SK-N-SH (cell line): ENCODE data around the gene SEPTIN10. TPM values are rescaled to one million over a fixed set of nuclear protein-coding genes. Genes with fewer than 3 reads are reported as not detected.

Experiments used
- CTCF ChIA-PET: fragments of 300-600, 350-600 bp; formaldehyde crosslinking; extraction: SDS; loops from one replicate; lab custom pipeline; 2021; lab: Yijun Ruan, JAX
- POLR2A ChIA-PET: fragments of 350-600 bp; sonication (Branson Sonifier 250); formaldehyde crosslinking; extraction: SDS; loops from one replicate; lab custom pipeline; 2020; ENCODE audit warnings: antibody characterized with exemption, inconsistent platforms; lab: Yijun Ruan, JAX
- DNase-seq: peaks from one replicate; pipeline ENCODE4 v3.0.0; 2012
- H2AFZ ChIP-seq: fragments of 200-600 bp; sonication (generic); 2 replicates; pipeline ENCODE4 v1.8.1; 2016; ENCODE audit warnings: antibody characterized with exemption, mild to moderate bottlenecking, low read depth
- H3F3A ChIP-seq: fragments of 200-600 bp; sonication (generic); replicated peaks from 2 replicates; pipeline ENCODE3; 2016; ENCODE audit warnings: antibody characterized with exemption, mild to moderate bottlenecking; ENCODE audit not compliant: insufficient read depth
- H3K27ac ChIP-seq, 2 experiments: fragments of 200-500 bp in 1 of 2; fragments of 200-600 bp in 1 of 2; sonication (Bioruptor generic) in 1 of 2; sonication (generic), shearing (Covaris generic) in 1 of 2; 2 replicates each; pipeline versions ENCODE4 v1.5.1 to v1.6.1; 2014 to 2016; ENCODE audit warnings: low read depth in 2 of 2, inconsistent platforms in 1 of 2, low read length in 1 of 2, mild to moderate bottlenecking in 1 of 2, mixed read lengths in 1 of 2
- H3K27me3 ChIP-seq: fragments of 200-600 bp; sonication (generic), shearing (Covaris generic); 2 replicates; pipeline ENCODE4 v1.6.1; 2016; ENCODE audit warnings: mixed run types; ENCODE audit not compliant: insufficient read depth
- H3K36me3 ChIP-seq, 2 experiments: fragments of 200-500 bp in 1 of 2; fragments of 200-600 bp in 1 of 2; sonication (Bioruptor generic) in 1 of 2; sonication (generic) in 1 of 2; replicated peaks in 1 of 2; 2 replicates each; pipeline versions ENCODE3 to v1.5.1; 2014 to 2016; ENCODE audit warnings: low read length in 1 of 2, mild to moderate bottlenecking in 1 of 2; ENCODE audit not compliant: insufficient read depth in 2 of 2, control insufficient read depth in 1 of 2
- H3K4me1 ChIP-seq, 2 experiments: fragments of 200-500 bp in 1 of 2; fragments of 200-600 bp in 1 of 2; sonication (Bioruptor generic) in 1 of 2; sonication (generic), shearing (Covaris generic) in 1 of 2; 2 replicates each; pipeline versions ENCODE4 v1.5.1 to v1.6.1; 2014 to 2016; ENCODE audit warnings: low read depth in 1 of 2, low read length in 1 of 2, mixed run types in 1 of 2; ENCODE audit not compliant: insufficient read depth in 2 of 2, control insufficient read depth in 1 of 2
- H3K4me2 ChIP-seq: fragments of 200-600 bp; sonication (generic), shearing (Covaris generic); 2 replicates; pipeline ENCODE4 v1.6.1; 2017; ENCODE audit warnings: mixed run types
- H3K4me3 ChIP-seq, 2 experiments: fragments of 200-500 bp in 1 of 2; fragments of 200-600 bp in 1 of 2; sonication (Bioruptor generic) in 1 of 2; sonication (generic), shearing (Covaris generic) in 1 of 2; 2 replicates each; pipeline versions ENCODE4 v1.5.1 to v1.8.1; 2014 to 2016; ENCODE audit warnings: low read depth in 2 of 2, inconsistent platforms in 1 of 2, low read length in 1 of 2, mild to moderate bottlenecking in 1 of 2, mixed read lengths in 1 of 2, moderate library complexity in 1 of 2
- H3K79me2 ChIP-seq: fragments of 200-600 bp; sonication (generic); 2 replicates; pipeline ENCODE4 v1.8.1; 2017; ENCODE audit warnings: mild to moderate bottlenecking; ENCODE audit not compliant: insufficient read depth
- H3K9ac ChIP-seq: fragments of 200-600 bp; sonication (generic); 2 replicates; pipeline ENCODE4 v1.6.1; 2017; ENCODE audit warnings: mixed run types
- H3K9me2 ChIP-seq: fragments of 200-600 bp; sonication (generic); 2 replicates; pipeline ENCODE4 v1.6.1; 2017; ENCODE audit warnings: mixed run types
- H3K9me3 ChIP-seq: fragments of 200-600 bp; sonication (generic); 2 replicates; pipeline ENCODE4 v1.6.1; 2017; ENCODE audit warnings: mixed run types, mild to moderate bottlenecking, moderate library complexity
- H4K20me1 ChIP-seq: fragments of 200-600 bp; sonication (generic); 2 replicates; pipeline ENCODE4 v1.6.1; 2017; ENCODE audit warnings: mild to moderate bottlenecking, mixed run types; ENCODE audit not compliant: insufficient read depth
- CHD2 ChIP-seq: fragments of 150-350 bp; IDR thresholded peaks from 2 replicates; pipeline ENCODE4 v1.6.1; 2018; ENCODE audit warnings: low read length; ENCODE audit not compliant: partially characterized antibody
- CTCF ChIP-seq: fragments of 200-600 bp; sonication (generic); IDR thresholded peaks from 2 replicates; pipeline ENCODE4 v1.6.1; 2017; ENCODE audit warnings: antibody characterized with exemption, mild to moderate bottlenecking, moderate library complexity
- ELF1 ChIP-seq: IDR thresholded peaks from 2 replicates; pipeline ENCODE4 v1.4.0; 2012
- FOXJ3 ChIP-seq: sonication (generic); formaldehyde crosslinking; IDR thresholded peaks from 2 replicates; pipeline ENCODE4 v1.5.1; 2020; ENCODE audit warnings: mild to moderate bottlenecking, missing genetic modification reagents
- FOXM1 ChIP-seq: IDR thresholded peaks from 2 replicates; pipeline ENCODE4 v1.4.0; 2012; ENCODE audit warnings: low read depth, mild to moderate bottlenecking
- GABPA ChIP-seq: IDR thresholded peaks from 2 replicates; pipeline ENCODE4 v1.4.0; 2012; ENCODE audit warnings: low read depth, mild to moderate bottlenecking
- IRF3 ChIP-seq: fragments of 150-350 bp; IDR thresholded peaks from 2 replicates; pipeline ENCODE4 v1.6.1; 2016; ENCODE audit warnings: mild to moderate bottlenecking, low read depth, low read length
- JUND ChIP-seq: IDR thresholded peaks from 2 replicates; pipeline ENCODE4 v1.4.0; 2012
- NRF1 ChIP-seq: IDR thresholded peaks from 2 replicates; pipeline ENCODE4 v1.6.1; 2012; ENCODE audit warnings: low read depth, mild to moderate bottlenecking, low read length
- POLR2AphosphoS5 ChIP-seq: IDR thresholded peaks from 2 replicates; pipeline ENCODE4 v1.6.1; 2012; ENCODE audit warnings: low read depth, low read length
- RAD21 ChIP-seq: IDR thresholded peaks from 2 replicates; pipeline ENCODE4 v1.6.1; 2012; ENCODE audit warnings: mild to moderate bottlenecking, low read length
- RCOR1 ChIP-seq: fragments of 150-350 bp; IDR thresholded peaks from 2 replicates; pipeline ENCODE4 v1.6.1; 2017; ENCODE audit warnings: antibody characterized with exemption, low read length
- REST ChIP-seq: IDR thresholded peaks from 2 replicates; pipeline ENCODE4 v1.6.1; 2012; ENCODE audit warnings: mild to moderate bottlenecking, low read depth, low read length, moderate library complexity
- SMC3 ChIP-seq: IDR thresholded peaks from 2 replicates; pipeline ENCODE4 v1.6.1; 2012; ENCODE audit warnings: low read depth, low read length, improper control_type of control experiment
- TAF1 ChIP-seq: IDR thresholded peaks from 2 replicates; pipeline ENCODE4 v1.6.1; 2012; ENCODE audit warnings: low read depth, mild to moderate bottlenecking, low read length, moderate library complexity, borderline replicate concordance
- TEAD4 ChIP-seq: IDR thresholded peaks from 2 replicates; pipeline ENCODE4 v1.4.0; 2012; ENCODE audit warnings: mild to moderate bottlenecking, borderline replicate concordance; ENCODE audit not compliant: insufficient read depth
- USF1 ChIP-seq: IDR thresholded peaks from 2 replicates; pipeline ENCODE4 v1.4.0; 2012; ENCODE audit warnings: low read depth, borderline replicate concordance
- WGBS: methylation state at CpG from one replicate; pipeline ENCODE4 v1.1.6; 2017; ENCODE audit warnings: low lambda C conversion rate; 5-methylcytosine and 5-hydroxymethylcytosine counted together
- polyA plus RNA-seq, 3 experiments: library from polyadenylated mRNA; depleted of rRNA; stranded (reverse); fragments of >200 nt; gene quantifications; 2 replicates each; pipeline ENCODE4 v1.2.3, GENCODE V29; 2012
- TF ChIP-seq, protein P1 (sequence below): IDR thresholded peaks from 2 replicates; pipeline ENCODE4 v1.4.0; 2012; ENCODE audit warnings: low read depth
- TF ChIP-seq, protein P2 (sequence below): IDR thresholded peaks from 2 replicates; pipeline ENCODE4 v1.4.0; 2012; ENCODE audit warnings: low read depth, borderline replicate concordance

Gene SEPTIN10
- polyA plus RNA-seq, 1 of the 3 experiments (the other 2 are of a cell fraction): 46.5 TPM

GRCh38 chr2:109538546-109538945, 75.2 kb downstream of the SEPTIN10 start (continued):
- TF ChIP-seq IRF3 (no peak), JUND (no peak), ELF1 (no peak), TEAD4 (no peak), CTCF (no peak), GABPA (no peak), FOXM1 (no peak), RCOR1 (no peak)
- TF ChIP-seq, protein P1, sequence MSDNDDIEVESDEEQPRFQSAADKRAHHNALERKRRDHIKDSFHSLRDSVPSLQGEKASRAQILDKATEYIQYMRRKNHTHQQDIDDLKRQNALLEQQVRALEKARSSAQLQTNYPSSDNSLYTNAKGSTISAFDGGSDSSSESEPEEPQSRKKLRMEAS: no peak

DNA sequence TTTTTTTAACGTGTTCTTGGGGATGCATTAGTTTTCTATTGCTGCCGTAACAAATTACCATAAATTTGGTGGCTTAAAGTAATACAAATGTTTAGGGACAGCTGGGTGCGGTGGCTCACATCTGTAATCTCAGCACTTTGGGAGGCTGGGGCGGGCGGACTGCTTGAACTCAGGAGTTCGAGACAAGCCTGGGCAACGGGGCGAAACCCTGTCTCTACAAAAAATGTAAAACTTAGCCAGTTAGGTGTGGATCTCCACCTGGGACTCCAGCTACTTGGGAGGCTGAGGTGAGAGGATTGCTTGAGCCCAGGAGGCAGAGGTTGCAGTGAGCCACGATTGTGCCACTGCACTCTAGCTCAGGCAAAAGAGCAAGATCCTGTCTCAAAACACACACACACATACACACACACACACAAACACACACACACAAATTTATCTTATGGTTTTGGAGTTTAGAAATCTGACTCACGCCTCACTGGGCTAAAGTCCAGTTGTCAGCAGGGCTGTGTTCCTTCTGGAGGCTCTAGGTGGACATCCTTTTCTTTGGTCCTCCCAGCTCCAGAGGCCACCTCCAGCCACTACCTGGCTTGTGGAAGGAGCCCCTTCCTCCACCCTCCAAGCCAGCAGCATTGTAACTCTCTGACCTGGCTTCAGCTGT, 76.1 kb downstream of the SEPTIN10 start:
- TF ChIP-seq SMC3: no peak
- TF ChIP-seq POLR2AphosphoS5: no peak
- TF ChIP-seq, protein P2, sequence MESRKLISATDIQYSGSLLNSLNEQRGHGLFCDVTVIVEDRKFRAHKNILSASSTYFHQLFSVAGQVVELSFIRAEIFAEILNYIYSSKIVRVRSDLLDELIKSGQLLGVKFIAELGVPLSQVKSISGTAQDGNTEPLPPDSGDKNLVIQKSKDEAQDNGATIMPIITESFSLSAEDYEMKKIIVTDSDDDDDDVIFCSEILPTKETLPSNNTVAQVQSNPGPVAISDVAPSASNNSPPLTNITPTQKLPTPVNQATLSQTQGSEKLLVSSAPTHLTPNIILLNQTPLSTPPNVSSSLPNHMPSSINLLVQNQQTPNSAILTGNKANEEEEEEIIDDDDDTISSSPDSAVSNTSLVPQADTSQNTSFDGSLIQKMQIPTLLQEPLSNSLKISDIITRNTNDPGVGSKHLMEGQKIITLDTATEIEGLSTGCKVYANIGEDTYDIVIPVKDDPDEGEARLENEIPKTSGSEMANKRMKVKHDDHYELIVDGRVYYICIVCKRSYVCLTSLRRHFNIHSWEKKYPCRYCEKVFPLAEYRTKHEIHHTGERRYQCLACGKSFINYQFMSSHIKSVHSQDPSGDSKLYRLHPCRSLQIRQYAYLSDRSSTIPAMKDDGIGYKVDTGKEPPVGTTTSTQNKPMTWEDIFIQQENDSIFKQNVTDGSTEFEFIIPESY: no peak
- no peak for TF ChIP-seq USF1
- TF ChIP-seq TAF1: no peak
- no peak for TF ChIP-seq TEAD4
- no peak for TF ChIP-seq CHD2
- no peak for TF ChIP-seq NRF1
- TF ChIP-seq IRF3: no peak
- no peak for TF ChIP-seq FOXM1
- TF ChIP-seq RAD21: no peak
- TF ChIP-seq FOXJ3 (CRISPR knock-in tag): no peak
- no peak for TF ChIP-seq REST
- TF ChIP-seq, protein P1: no peak
- H3K27ac ChIP-seq: no peak overlapping the region
- no peak overlapping the region for H3K4me2 ChIP-seq
- WGBS: 94% methylated on average over 9 of the region's 10 CpGs
- H4K20me1 ChIP-seq: no peaks in the 10 kb centered on the region
- DNase-seq: no peak
- CTCF ChIA-PET: interaction anchor here (1.0 kb wide), 1 partner anchor 8 kb away, joined by 5 read pairs; no protein-coding TSS in a partner anchor
- no peaks in the 10 kb centered on the region for H3K9me2 ChIP-seq
- H3K9ac ChIP-seq: no peak overlapping the region
- H3K79me2 ChIP-seq: no peaks in the 10 kb centered on the region
- H3K4me1 ChIP-seq: peaks cover 0 to 10% of the 10 kb centered on the region in 2 experiments; a peak in 1 of 4 replicates
- H3K9me3 ChIP-seq: no peaks in the 10 kb centered on the region
- H2AFZ ChIP-seq: no peak overlapping the region
- H3K27me3 ChIP-seq: no peaks in the 10 kb centered on the region
- POLR2A ChIA-PET: no interaction called here
- H3K4me3 ChIP-seq: no peak overlapping the region
- H3F3A ChIP-seq: no peaks in the 10 kb centered on the region
- H3K36me3 ChIP-seq: peaks cover 6 to 14% of the 10 kb centered on the region in 2 experiments
